MG63 (cell line): ENCODE results near the gene PARP11. TPM values are rescaled to one million over a fixed set of nuclear protein-coding genes. Genes with fewer than 3 reads are reported as not detected.

Source experiments
- DNase-seq: peaks from one replicate; pipeline ENCODE4 v3.0.0-alpha.2; 2020
- H3K27me3 ChIP-seq: fragments of 250-450 bp; sonication (Bioruptor Pico); 2 replicates; pipeline ENCODE4 v1.5.1; 2020; ENCODE audit warnings: mild to moderate bottlenecking, moderate library complexity
- H3K36me3 ChIP-seq: fragments of 250-450 bp; sonication (Bioruptor Pico); 2 replicates; pipeline ENCODE4 v1.5.1; 2020; ENCODE audit warnings: mild to moderate bottlenecking, moderate library complexity
- H3K4me3 ChIP-seq: fragments of 250-450 bp; sonication (Bioruptor Pico); 2 replicates; pipeline ENCODE4 v1.5.1; 2020; ENCODE audit warnings: mild to moderate bottlenecking, moderate library complexity
- H3K9me3 ChIP-seq: fragments of 250-450 bp; sonication (Bioruptor Pico); 2 replicates; pipeline ENCODE4 v1.5.1; 2020; ENCODE audit warnings: mild to moderate bottlenecking, moderate library complexity
- total RNA-seq: library from RNA; depleted of rRNA; stranded (reverse); fragments of >200 nt; shearing (Covaris generic); gene quantifications from 2 replicates; pipeline ENCODE4 v1.2.3, GENCODE V29; 2014; ENCODE audit warnings: low replicate concordance; rRNA removed

PARP11 gene
- 2.3 and 3.5 TPM in 2 replicates for total RNA-seq

- Histone ChIP-seq H3K36me3 (no peaks in the 10 kb centered on the region), H3K27me3 (no peaks in the 10 kb centered on the region), H3K9me3 (no peaks in the 10 kb centered on the region), H3K4me3 (peak within 1 kb of the TSS; percentile 85)
- peak; percentile 95 for DNase-seq
Observed at GRCh38 chr12:3872800-3873636, at the start of gene PARP11. TSS of gene PARP11 (minus strand) at chr12:3873399. CDS start at chr12:3873229, 170 bp downstream.

- Histone ChIP-seq H3K9me3 (no peaks in the 10 kb centered on the region), H3K36me3 (no peaks in the 10 kb centered on the region), H3K27me3 (peaks cover 20% of the 10 kb centered on the region), H3K4me3 (no peak overlapping the region)
- DNase-seq = no peak
Observed at GRCh38 chr12:3922033-3922432, 48.8 kb upstream of the PARP11 start.

GRCh38 chr12:3921526-3921925 lies 48.3 kb upstream of the PARP11 start:
- peaks cover 20% of the 10 kb centered on the region for H3K27me3 ChIP-seq
- no peak for DNase-seq
- no peaks in the 10 kb centered on the region for H3K36me3 ChIP-seq
- no peaks in the 10 kb centered on the region for H3K9me3 ChIP-seq
- no peak overlapping the region for H3K4me3 ChIP-seq

- H3K36me3 ChIP-seq = no peaks in the 10 kb centered on the region
- H3K4me3 ChIP-seq = no peak overlapping the region
- DNase-seq = no peak
- H3K9me3 ChIP-seq = no peaks in the 10 kb centered on the region
- H3K27me3 ChIP-seq = peaks cover 20% of the 10 kb centered on the region
Observed at GRCh38 chr12:3921151-3921471, 47.9 kb upstream of the PARP11 start.

- no peaks in the 10 kb centered on the region for H3K9me3 ChIP-seq
- DNase-seq = peak; percentile 38
- H3K4me3 ChIP-seq = no peak overlapping the region
- H3K27me3 ChIP-seq = peaks cover 20% of the 10 kb centered on the region
- no peaks in the 10 kb centered on the region for H3K36me3 ChIP-seq
Observed at GRCh38 chr12:3920351-3921150, 47.4 kb upstream of the PARP11 start.

- Histone ChIP-seq H3K4me3 (no peak overlapping the region), H3K27me3 (no peaks in the 10 kb centered on the region), H3K9me3 (no peaks in the 10 kb centered on the region), H3K36me3 (no peaks in the 10 kb centered on the region)
- no peak for DNase-seq
Observed at GRCh38 chr12:3913278-3913677, 40.1 kb upstream of the PARP11 start.

GRCh38 chr12:3912863-3913262 lies 39.7 kb upstream of the PARP11 start:
- no peak overlapping the region for H3K4me3 ChIP-seq
- DNase-seq = no peak
- H3K27me3 ChIP-seq = no peaks in the 10 kb centered on the region
- no peaks in the 10 kb centered on the region for H3K9me3 ChIP-seq
- H3K36me3 ChIP-seq = no peaks in the 10 kb centered on the region

GRCh38 chr12:3911409-3911808 lies 38.2 kb upstream of the PARP11 start:
- H3K9me3 ChIP-seq = no peaks in the 10 kb centered on the region
- H3K36me3 ChIP-seq = no peaks in the 10 kb centered on the region
- no peak overlapping the region for H3K4me3 ChIP-seq
- H3K27me3 ChIP-seq = no peaks in the 10 kb centered on the region
- no peak for DNase-seq

- Histone ChIP-seq H3K36me3 (no peaks in the 10 kb centered on the region), H3K4me3 (no peak overlapping the region), H3K9me3 (no peaks in the 10 kb centered on the region), H3K27me3 (no peaks in the 10 kb centered on the region; the same call in 1 of the 2 replicates)
- DNase-seq = no peak
Observed at GRCh38 chr12:3905664-3906063, 32.5 kb upstream of the PARP11 start.

GRCh38 chr12:3904999-3905398 lies 31.8 kb upstream of the PARP11 start:
- Histone ChIP-seq H3K27me3 (no peaks in the 10 kb centered on the region; the same call in 1 of the 2 replicates), H3K9me3 (no peaks in the 10 kb centered on the region), H3K36me3 (no peaks in the 10 kb centered on the region), H3K4me3 (no peak overlapping the region)
- DNase-seq = no peak

GRCh38 chr12:3902921-3903320 lies 29.7 kb upstream of the PARP11 start:
- DNase-seq = no peak
- Histone ChIP-seq H3K9me3 (no peaks in the 10 kb centered on the region), H3K27me3 (no peaks in the 10 kb centered on the region; the same call in 1 of the 2 replicates), H3K36me3 (no peaks in the 10 kb centered on the region), H3K4me3 (no peak overlapping the region)

GRCh38 chr12:3901116-3901515 lies 27.9 kb upstream of the PARP11 start:
- Histone ChIP-seq H3K9me3 (no peaks in the 10 kb centered on the region), H3K27me3 (peaks cover 4% of the 10 kb centered on the region), H3K4me3 (no peak overlapping the region), H3K36me3 (no peaks in the 10 kb centered on the region)
- no peak for DNase-seq

- Histone ChIP-seq H3K9me3 (no peaks in the 10 kb centered on the region), H3K27me3 (peaks cover 5% of the 10 kb centered on the region), H3K36me3 (no peaks in the 10 kb centered on the region), H3K4me3 (no peak overlapping the region)
- DNase-seq = no peak
Observed at GRCh38 chr12:3898756-3899155, 25.6 kb upstream of the PARP11 start.

- Histone ChIP-seq H3K36me3 (no peaks in the 10 kb centered on the region), H3K9me3 (no peaks in the 10 kb centered on the region), H3K27me3 (peaks cover 5% of the 10 kb centered on the region), H3K4me3 (no peak overlapping the region)
- DNase-seq = no peak
Observed at GRCh38 chr12:3897371-3897971, 24.3 kb upstream of the PARP11 start.

- no peaks in the 10 kb centered on the region for H3K36me3 ChIP-seq
- no peak for DNase-seq
Observed at GRCh38 chr12:3896801-3897351, 23.7 kb upstream of the PARP11 start.

GRCh38 chr12:3896356-3896755 lies 23.2 kb upstream of the PARP11 start:
- H3K9me3 ChIP-seq = no peaks in the 10 kb centered on the region

More at GRCh38 chr12:3896801-3897351, 23.7 kb upstream of the PARP11 start:
- Histone ChIP-seq H3K4me3 (no peak overlapping the region), H3K9me3 (no peaks in the 10 kb centered on the region), H3K27me3 (peaks cover 5% of the 10 kb centered on the region)

GRCh38 chr12:3892631-3893030 lies 19.4 kb upstream of the PARP11 start:
- Histone ChIP-seq H3K27me3 (peaks cover 5% of the 10 kb centered on the region), H3K4me3 (no peak overlapping the region), H3K36me3 (no peaks in the 10 kb centered on the region), H3K9me3 (no peaks in the 10 kb centered on the region)
- DNase-seq = no peak

More at GRCh38 chr12:3896356-3896755, 23.2 kb upstream of the PARP11 start:
- H3K36me3 ChIP-seq = no peaks in the 10 kb centered on the region
- H3K27me3 ChIP-seq = peaks cover 5% of the 10 kb centered on the region
- DNase-seq = no peak
- no peak overlapping the region for H3K4me3 ChIP-seq
